Right cardiac atrium (tissue), 5 donors: ENCODE data around the gene KMT2E. TPM values are rescaled to one million over a fixed set of nuclear protein-coding genes. Genes with fewer than 3 reads are reported as not detected.

Experiments
- ATAC-seq, 2 donors: fragments of 200-7000 bp; cut with Tn5 transposase; one replicate each; pipeline versions ENCODE4 v1.8.0 to v1.9.1; 2020; ENCODE audit warnings: moderate library complexity in 2 of 2, mild to moderate bottlenecking in 1 of 2
- DNase-seq, 3 donors: peaks; one replicate each; pipeline ENCODE4 v3.0.0-alpha.2; 2020
- H3K27ac ChIP-seq: one replicate; pipeline ENCODE4 v1.5.1; 2013; ENCODE audit warnings: mild to moderate bottlenecking, low read length, control low read depth, moderate library complexity
- H3K27me3 ChIP-seq: one replicate; pipeline ENCODE4 v1.6.1; 2013; ENCODE audit not compliant: control insufficient read depth, insufficient read depth
- H3K4me1 ChIP-seq: one replicate; pipeline ENCODE4 v1.6.1; 2013; ENCODE audit warnings: low read length; ENCODE audit not compliant: control insufficient read depth, insufficient read depth
- H3K4me3 ChIP-seq: one replicate; pipeline ENCODE4 v1.5.1; 2013; ENCODE audit warnings: low read length, control low read depth
- H3K9me3 ChIP-seq: one replicate; pipeline ENCODE4 v1.6.1; 2013; ENCODE audit warnings: low read length; ENCODE audit not compliant: control insufficient read depth
- WGBS: extraction: QIAGEN DNeasy Blood & Tissue Kit; methylation state at CpG from one replicate; pipeline ENCODE4 v1.1.7; 2013; 5-methylcytosine and 5-hydroxymethylcytosine counted together
- intact Hi-C, 4 donors: fragments of 100-400 bp; cut with DNase I; formaldehyde crosslinking; loops; one replicate each; pipeline versions ENCODE4 v1.11.0 to v1.14.0; 2022 to 2023
- polyA plus RNA-seq: library from polyadenylated mRNA; stranded (reverse); fragments of 200-250 nt; gene quantifications from one replicate; pipeline ENCODE4 v1.2.3, GENCODE V29; 2013
- total RNA-seq, 4 donors: library from RNA; stranded (reverse); fragmentation: NEBNext Ultra II Directional; extraction: Animal tissue kit (Norgen Biotek cat#: 25700); gene quantifications; one replicate each; pipeline ENCODE4 v1.2.1, GENCODE V29; 2021
- donor health status: healthy with polysubstance abuse.
- donor health status: DM: no; HTN: yes; CAD: no.
- donor health status: DM: no; HTN: no; CAD: no.
- donor health status: DM: no; HTN: yes; CAD: no; lungs with severe emphysema.
- donor health status: DM: yes; HTN: yes; CAD: no.

The KMT2E gene
- total and polyA plus RNA-seq, 5 donors: 17.8 to 73.1 (median 57.2) TPM

GRCh38 chr7:105157278-105157677 lies 143.3 kb downstream of the KMT2E start:
- ATAC-seq: no peak

GRCh38 chr7:105161366-105161765 lies 147.4 kb downstream of the KMT2E start:
- no peak overlapping the region for H3K4me3 ChIP-seq
- H3K4me1 ChIP-seq: no peaks in the 10 kb centered on the region
- DNase-seq: no peak
- H3K27ac ChIP-seq: no peak overlapping the region
- 96% methylated on average over 1 of the region's 1 CpG for WGBS
- ATAC-seq: no peak
- no peaks in the 10 kb centered on the region for H3K27me3 ChIP-seq
- H3K9me3 ChIP-seq: no peaks in the 10 kb centered on the region
- intact Hi-C loops: no loop called here

More at GRCh38 chr7:105157278-105157677, 143.3 kb downstream of the KMT2E start:
- H3K4me1 ChIP-seq: no peaks in the 10 kb centered on the region
- no peak overlapping the region for H3K27ac ChIP-seq
- H3K27me3 ChIP-seq: no peaks in the 10 kb centered on the region
- H3K4me3 ChIP-seq: no peak overlapping the region
- WGBS: 91% methylated on average over 3 of the region's 3 CpGs
- H3K9me3 ChIP-seq: no peaks in the 10 kb centered on the region
- DNase-seq: no peak
- intact Hi-C loops: loop anchor here in 1 of 4 donors (10.0 kb wide), 1 partner anchor 178 kb away; no protein-coding TSS in a partner anchor
